SK-N-SH treated with all-trans-retinoic acid at 6 μM for 48 hours (cell line): ENCODE data around the gene MAGEB6B.
"Not testable (repeated sequence)": the region's sequence is repeated elsewhere in the genome, so short reads cannot be mapped to it uniquely, and the experiment has no call there.

ENCODE experiments used
- ATAC-seq: fragments of 200-7000 bp; cut with Tn5 transposase; 3 replicates; pipeline ENCODE4 v1.9.1; 2020; ENCODE audit warnings: mild to moderate bottlenecking, moderate library complexity
- ARNTL ChIP-seq: fragments of 450-650 bp; formaldehyde crosslinking; IDR thresholded peaks from 2 replicates; pipeline ENCODE4 v1.5.0; 2020; ENCODE audit warnings: low read depth, mild to moderate bottlenecking, moderate library complexity, borderline replicate concordance
- CSDC2 ChIP-seq: fragments of 250-450 bp; sonication (Bioruptor Pico); IDR thresholded peaks from 2 replicates; pipeline ENCODE4 v1.5.0; 2020; ENCODE audit warnings: mild to moderate bottlenecking, moderate library complexity
- CSRNP3 ChIP-seq: fragments of 250-450 bp; sonication (Bioruptor Pico); IDR thresholded peaks from 2 replicates; pipeline ENCODE4 v1.5.1; 2021; ENCODE audit warnings: mild to moderate bottlenecking, moderate library complexity
- GLIS3 ChIP-seq: fragments of 250-450 bp; sonication (Bioruptor Pico); IDR thresholded peaks from 2 replicates; pipeline ENCODE4 v1.5.0; 2020; ENCODE audit warnings: mild to moderate bottlenecking, moderate library complexity
- ISL1 ChIP-seq: fragments of 250-450 bp; sonication (Bioruptor Pico); IDR thresholded peaks from 2 replicates; pipeline ENCODE4 v2.1.2; 2022; ENCODE audit warnings: mild to moderate bottlenecking, moderate library complexity
- PPARA ChIP-seq: fragments of 250-450 bp; sonication (Bioruptor Pico); IDR thresholded peaks from 2 replicates; pipeline ENCODE4 v1.5.0; 2020; ENCODE audit warnings: mild to moderate bottlenecking, borderline replicate concordance
- RARB ChIP-seq: fragments of 250-450 bp; sonication (Bioruptor Pico); IDR thresholded peaks from 2 replicates; pipeline ENCODE4 v1.8.0; 2021; ENCODE audit warnings: mild to moderate bottlenecking, moderate library complexity
- SNAI2 ChIP-seq: fragments of 250-450 bp; sonication (Bioruptor Pico); IDR thresholded peaks from 2 replicates; pipeline ENCODE4 v1.5.0; 2020; ENCODE audit warnings: mild to moderate bottlenecking, moderate library complexity
- TCF4 ChIP-seq: fragments of 250-450 bp; sonication (Bioruptor Pico); IDR thresholded peaks from 2 replicates; pipeline ENCODE4 v1.8.0; 2021; ENCODE audit warnings: mild to moderate bottlenecking, moderate library complexity, borderline replicate concordance
- TOX ChIP-seq: fragments of 250-450 bp; sonication (Bioruptor Pico); IDR thresholded peaks from 2 replicates; pipeline ENCODE4 v1.8.0; 2021; ENCODE audit warnings: mild to moderate bottlenecking, moderate library complexity, borderline replicate concordance
- ZC3H10 ChIP-seq: fragments of 250-450 bp; sonication (Bioruptor Pico); IDR thresholded peaks from 2 replicates; pipeline ENCODE4 v1.5.1; 2021; ENCODE audit warnings: mild to moderate bottlenecking, moderate library complexity
- ZFP3 ChIP-seq: fragments of 250-450 bp; sonication (Bioruptor Pico); IDR thresholded peaks from 2 replicates; pipeline ENCODE4 v1.5.0; 2020; ENCODE audit warnings: mild to moderate bottlenecking, moderate library complexity
- ZNF565 ChIP-seq: fragments of 450-650 bp; formaldehyde crosslinking; conservative IDR thresholded peaks from 2 replicates; pipeline ENCODE4 v1.5.0; 2020; ENCODE audit warnings: low read depth, mild to moderate bottlenecking, moderate library complexity
- ZNF70 ChIP-seq: fragments of 450-650 bp; formaldehyde crosslinking; IDR thresholded peaks from 2 replicates; pipeline ENCODE4 v1.5.0; 2020; ENCODE audit warnings: mild to moderate bottlenecking, moderate library complexity
- ZNF8 ChIP-seq: fragments of 450-650 bp; formaldehyde crosslinking; IDR thresholded peaks from 2 replicates; pipeline ENCODE4 v1.5.0; 2020; ENCODE audit warnings: mild to moderate bottlenecking, moderate library complexity
- TF ChIP-seq, protein P1 (sequence below): fragments of 250-450 bp; sonication (Bioruptor Pico); IDR thresholded peaks from 2 replicates; pipeline ENCODE4 v1.5.1; 2020; ENCODE audit warnings: low read depth, mild to moderate bottlenecking, moderate library complexity
- TF ChIP-seq, protein P2 (sequence below): fragments of 250-450 bp; sonication (Bioruptor Pico); IDR thresholded peaks from 2 replicates; pipeline ENCODE4 v1.8.0; 2021; ENCODE audit warnings: low read depth, mild to moderate bottlenecking, moderate library complexity, borderline replicate concordance
- TF ChIP-seq, protein P3 (sequence below): fragments of 250-450 bp; sonication (Bioruptor Pico); IDR thresholded peaks from 2 replicates; pipeline ENCODE4 v1.8.0; 2020; ENCODE audit warnings: mild to moderate bottlenecking, moderate library complexity, borderline replicate concordance
- TF ChIP-seq, protein P4 (sequence below): fragments of 250-450 bp; sonication (Bioruptor Pico); IDR thresholded peaks from 2 replicates; pipeline ENCODE4 v1.5.0; 2020; ENCODE audit warnings: mild to moderate bottlenecking, moderate library complexity

Gene MAGEB6B

GRCh38 chrX:26146024-26146423, 14.4 kb upstream of the MAGEB6B start (continued):
- TF ChIP-seq, protein P1, sequence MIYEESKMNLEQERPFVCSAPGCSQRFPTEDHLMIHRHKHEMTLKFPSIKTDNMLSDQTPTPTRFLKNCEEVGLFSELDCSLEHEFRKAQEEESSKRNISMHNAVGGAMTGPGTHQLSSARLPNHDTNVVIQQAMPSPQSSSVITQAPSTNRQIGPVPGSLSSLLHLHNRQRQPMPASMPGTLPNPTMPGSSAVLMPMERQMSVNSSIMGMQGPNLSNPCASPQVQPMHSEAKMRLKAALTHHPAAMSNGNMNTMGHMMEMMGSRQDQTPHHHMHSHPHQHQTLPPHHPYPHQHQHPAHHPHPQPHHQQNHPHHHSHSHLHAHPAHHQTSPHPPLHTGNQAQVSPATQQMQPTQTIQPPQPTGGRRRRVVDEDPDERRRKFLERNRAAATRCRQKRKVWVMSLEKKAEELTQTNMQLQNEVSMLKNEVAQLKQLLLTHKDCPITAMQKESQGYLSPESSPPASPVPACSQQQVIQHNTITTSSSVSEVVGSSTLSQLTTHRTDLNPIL (CRISPR knock-in tag): no peak
- TF ChIP-seq ZNF70 (CRISPR knock-in tag) (no peak), TCF4 (CRISPR knock-in tag) (no peak), GLIS3 (CRISPR knock-in tag) (no peak), PPARA (CRISPR knock-in tag) (no peak)
- TF ChIP-seq, protein P2, sequence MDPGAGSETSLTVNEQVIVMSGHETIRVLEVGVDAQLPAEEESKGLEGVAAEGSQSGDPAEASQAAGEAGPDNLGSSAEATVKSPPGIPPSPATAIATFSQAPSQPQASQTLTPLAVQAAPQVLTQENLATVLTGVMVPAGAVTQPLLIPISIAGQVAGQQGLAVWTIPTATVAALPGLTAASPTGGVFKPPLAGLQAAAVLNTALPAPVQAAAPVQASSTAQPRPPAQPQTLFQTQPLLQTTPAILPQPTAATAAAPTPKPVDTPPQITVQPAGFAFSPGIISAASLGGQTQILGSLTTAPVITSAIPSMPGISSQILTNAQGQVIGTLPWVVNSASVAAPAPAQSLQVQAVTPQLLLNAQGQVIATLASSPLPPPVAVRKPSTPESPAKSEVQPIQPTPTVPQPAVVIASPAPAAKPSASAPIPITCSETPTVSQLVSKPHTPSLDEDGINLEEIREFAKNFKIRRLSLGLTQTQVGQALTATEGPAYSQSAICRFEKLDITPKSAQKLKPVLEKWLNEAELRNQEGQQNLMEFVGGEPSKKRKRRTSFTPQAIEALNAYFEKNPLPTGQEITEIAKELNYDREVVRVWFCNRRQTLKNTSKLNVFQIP (CRISPR knock-in tag): no peak

- ATAC-seq: no peak
- no peak for TF ChIP-seq SNAI2
- no peak for TF ChIP-seq ZNF70 (CRISPR knock-in tag)
- no peak for TF ChIP-seq PPARA (CRISPR knock-in tag)
- TF ChIP-seq RARB (CRISPR knock-in tag): no peak
- no peak for TF ChIP-seq ARNTL (CRISPR knock-in tag)
- no peak for TF ChIP-seq ISL1 (CRISPR knock-in tag)
- no peak for TF ChIP-seq TCF4 (CRISPR knock-in tag)
- no peak for TF ChIP-seq ZNF565
- TF ChIP-seq ZNF8 (CRISPR knock-in tag): no peak
- TF ChIP-seq CSDC2 (CRISPR knock-in tag): no peak
- TF ChIP-seq CSRNP3 (CRISPR knock-in tag): no peak
- no peak for TF ChIP-seq ZC3H10
- no peak for TF ChIP-seq TOX
- no peak for TF ChIP-seq GLIS3 (CRISPR knock-in tag)
- TF ChIP-seq, protein P3, sequence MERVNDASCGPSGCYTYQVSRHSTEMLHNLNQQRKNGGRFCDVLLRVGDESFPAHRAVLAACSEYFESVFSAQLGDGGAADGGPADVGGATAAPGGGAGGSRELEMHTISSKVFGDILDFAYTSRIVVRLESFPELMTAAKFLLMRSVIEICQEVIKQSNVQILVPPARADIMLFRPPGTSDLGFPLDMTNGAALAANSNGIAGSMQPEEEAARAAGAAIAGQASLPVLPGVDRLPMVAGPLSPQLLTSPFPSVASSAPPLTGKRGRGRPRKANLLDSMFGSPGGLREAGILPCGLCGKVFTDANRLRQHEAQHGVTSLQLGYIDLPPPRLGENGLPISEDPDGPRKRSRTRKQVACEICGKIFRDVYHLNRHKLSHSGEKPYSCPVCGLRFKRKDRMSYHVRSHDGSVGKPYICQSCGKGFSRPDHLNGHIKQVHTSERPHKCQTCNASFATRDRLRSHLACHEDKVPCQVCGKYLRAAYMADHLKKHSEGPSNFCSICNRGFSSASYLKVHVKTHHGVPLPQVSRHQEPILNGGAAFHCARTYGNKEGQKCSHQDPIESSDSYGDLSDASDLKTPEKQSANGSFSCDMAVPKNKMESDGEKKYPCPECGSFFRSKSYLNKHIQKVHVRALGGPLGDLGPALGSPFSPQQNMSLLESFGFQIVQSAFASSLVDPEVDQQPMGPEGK (CRISPR knock-in tag): no peak
- TF ChIP-seq, protein P1 (CRISPR knock-in tag): no peak
- TF ChIP-seq ZFP3 (CRISPR knock-in tag): no peak
Measured at GRCh38 chrX:26192204-26192603, 31.8 kb downstream of the MAGEB6B start, which contains the start of gene MAGEB6. MAGEB6 (plus strand) TSS chrX:26192440; CDS start chrX:26193847, 1,407 bp downstream.

DNA sequence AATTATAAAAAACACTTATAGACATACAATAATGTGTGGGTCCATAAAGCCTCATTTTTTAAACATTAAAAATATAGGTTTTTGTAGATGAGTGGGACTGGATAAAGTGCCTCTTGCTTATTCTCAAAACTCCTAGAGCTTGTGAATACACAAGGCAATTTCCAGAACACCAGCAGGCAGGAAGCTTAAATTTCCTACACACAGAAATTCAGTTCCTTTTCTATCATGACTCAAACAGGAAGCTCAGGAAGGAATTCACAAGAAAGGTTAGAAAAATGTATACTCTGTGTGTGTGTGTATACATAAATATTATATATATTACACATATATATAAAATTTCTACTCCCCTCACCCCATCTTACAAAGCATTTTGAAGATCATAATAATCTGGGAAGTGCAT, 43.2 kb downstream of the MAGEB6B start:
- no peak for ATAC-seq
- TF ChIP-seq TCF4 (CRISPR knock-in tag) (no peak), ISL1 (CRISPR knock-in tag) (no peak), SNAI2 (no peak), ARNTL (CRISPR knock-in tag) (no peak)

DNA sequence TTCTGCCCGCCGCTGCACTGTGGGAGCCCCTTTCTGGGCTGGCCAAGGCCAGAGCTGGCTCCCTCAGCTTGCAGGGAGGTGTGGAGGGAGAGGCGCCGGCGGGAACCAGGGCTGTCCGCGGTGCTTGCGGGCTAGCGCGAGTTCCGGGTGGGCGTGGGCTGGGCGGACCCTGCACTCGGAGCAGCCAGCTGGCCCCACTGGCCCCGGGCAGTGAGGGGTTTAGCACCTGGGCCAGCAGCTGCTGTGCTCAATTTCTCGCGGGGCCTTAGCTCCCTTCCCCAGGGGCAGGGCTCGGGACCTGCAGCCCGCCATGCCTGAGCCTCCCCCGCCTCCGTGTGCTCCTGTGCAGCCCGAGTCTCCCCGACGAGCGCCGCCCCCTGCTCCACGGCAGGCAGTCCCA, 44.3 kb downstream of the MAGEB6B start:
- not testable (repeated sequence) for ATAC-seq

- no peak for TF ChIP-seq CSDC2 (CRISPR knock-in tag)
- TF ChIP-seq SNAI2: no peak
- TF ChIP-seq, protein P1 (CRISPR knock-in tag): no peak
- TF ChIP-seq, protein P3 (CRISPR knock-in tag): no peak
- no peak for TF ChIP-seq ZFP3 (CRISPR knock-in tag)
- no peak for TF ChIP-seq ARNTL (CRISPR knock-in tag)
- TF ChIP-seq, protein P4, sequence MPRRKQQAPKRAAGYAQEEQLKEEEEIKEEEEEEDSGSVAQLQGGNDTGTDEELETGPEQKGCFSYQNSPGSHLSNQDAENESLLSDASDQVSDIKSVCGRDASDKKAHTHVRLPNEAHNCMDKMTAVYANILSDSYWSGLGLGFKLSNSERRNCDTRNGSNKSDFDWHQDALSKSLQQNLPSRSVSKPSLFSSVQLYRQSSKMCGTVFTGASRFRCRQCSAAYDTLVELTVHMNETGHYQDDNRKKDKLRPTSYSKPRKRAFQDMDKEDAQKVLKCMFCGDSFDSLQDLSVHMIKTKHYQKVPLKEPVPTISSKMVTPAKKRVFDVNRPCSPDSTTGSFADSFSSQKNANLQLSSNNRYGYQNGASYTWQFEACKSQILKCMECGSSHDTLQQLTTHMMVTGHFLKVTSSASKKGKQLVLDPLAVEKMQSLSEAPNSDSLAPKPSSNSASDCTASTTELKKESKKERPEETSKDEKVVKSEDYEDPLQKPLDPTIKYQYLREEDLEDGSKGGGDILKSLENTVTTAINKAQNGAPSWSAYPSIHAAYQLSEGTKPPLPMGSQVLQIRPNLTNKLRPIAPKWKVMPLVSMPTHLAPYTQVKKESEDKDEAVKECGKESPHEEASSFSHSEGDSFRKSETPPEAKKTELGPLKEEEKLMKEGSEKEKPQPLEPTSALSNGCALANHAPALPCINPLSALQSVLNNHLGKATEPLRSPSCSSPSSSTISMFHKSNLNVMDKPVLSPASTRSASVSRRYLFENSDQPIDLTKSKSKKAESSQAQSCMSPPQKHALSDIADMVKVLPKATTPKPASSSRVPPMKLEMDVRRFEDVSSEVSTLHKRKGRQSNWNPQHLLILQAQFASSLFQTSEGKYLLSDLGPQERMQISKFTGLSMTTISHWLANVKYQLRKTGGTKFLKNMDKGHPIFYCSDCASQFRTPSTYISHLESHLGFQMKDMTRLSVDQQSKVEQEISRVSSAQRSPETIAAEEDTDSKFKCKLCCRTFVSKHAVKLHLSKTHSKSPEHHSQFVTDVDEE (CRISPR knock-in tag): no peak
- TF ChIP-seq TCF4 (CRISPR knock-in tag): no peak
- no peak for TF ChIP-seq ISL1 (CRISPR knock-in tag)
- ATAC-seq: no peak
Measured at GRCh38 chrX:26208012-26208411, 47.6 kb downstream of the MAGEB6B start.
